HEK293 (cell line): ENCODE data around the gene CELF4.

Experiments used
- ZNF214 ChIP-seq: fragments of 450-650 bp; formaldehyde crosslinking; IDR thresholded peaks from 2 replicates; pipeline ENCODE4 v1.5.1; 2017; ENCODE audit warnings: missing biosample characterization, mild to moderate bottlenecking, missing genetic modification characterization, borderline replicate concordance
- TF ChIP-seq, protein P1 (sequence below): fragments of 450-650 bp; formaldehyde crosslinking; IDR thresholded peaks from 2 replicates; pipeline ENCODE4 v1.5.1; 2016; ENCODE audit warnings: missing biosample characterization, missing genetic modification characterization, low read depth
- TF ChIP-seq, protein P2 (sequence below): fragments of 450-650 bp; formaldehyde crosslinking; IDR thresholded peaks from 2 replicates; pipeline ENCODE4 v1.5.1; 2016; ENCODE audit warnings: missing biosample characterization, missing genetic modification characterization

DNA sequence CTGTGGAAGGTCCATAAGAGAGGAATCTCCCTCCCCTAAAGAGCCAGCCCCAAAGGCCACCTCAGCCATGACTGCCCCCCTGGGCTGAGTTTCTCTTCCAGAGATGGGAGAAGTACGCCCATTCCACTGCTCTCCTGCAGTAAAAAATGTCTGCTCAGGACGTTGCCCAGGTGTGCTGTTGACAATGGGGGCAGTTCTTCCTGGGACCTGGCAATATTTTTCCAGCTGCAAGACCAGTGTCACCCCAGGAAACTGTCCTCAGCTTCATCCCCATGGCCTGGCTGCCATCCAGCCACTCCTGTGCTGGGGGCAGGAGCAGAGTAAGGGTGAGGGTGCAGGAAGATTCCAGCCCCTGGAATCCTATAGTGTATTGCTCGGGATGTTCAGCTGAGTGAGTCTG lies 14.3 kb downstream of the CELF4 start:
- TF ChIP-seq, protein P1, sequence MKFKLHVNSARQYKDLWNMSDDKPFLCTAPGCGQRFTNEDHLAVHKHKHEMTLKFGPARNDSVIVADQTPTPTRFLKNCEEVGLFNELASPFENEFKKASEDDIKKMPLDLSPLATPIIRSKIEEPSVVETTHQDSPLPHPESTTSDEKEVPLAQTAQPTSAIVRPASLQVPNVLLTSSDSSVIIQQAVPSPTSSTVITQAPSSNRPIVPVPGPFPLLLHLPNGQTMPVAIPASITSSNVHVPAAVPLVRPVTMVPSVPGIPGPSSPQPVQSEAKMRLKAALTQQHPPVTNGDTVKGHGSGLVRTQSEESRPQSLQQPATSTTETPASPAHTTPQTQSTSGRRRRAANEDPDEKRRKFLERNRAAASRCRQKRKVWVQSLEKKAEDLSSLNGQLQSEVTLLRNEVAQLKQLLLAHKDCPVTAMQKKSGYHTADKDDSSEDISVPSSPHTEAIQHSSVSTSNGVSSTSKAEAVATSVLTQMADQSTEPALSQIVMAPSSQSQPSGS (tag by site-specific recombination) = no peak
- TF ChIP-seq ZNF214 (tag by site-specific recombination) = no peak
- TF ChIP-seq, protein P2, sequence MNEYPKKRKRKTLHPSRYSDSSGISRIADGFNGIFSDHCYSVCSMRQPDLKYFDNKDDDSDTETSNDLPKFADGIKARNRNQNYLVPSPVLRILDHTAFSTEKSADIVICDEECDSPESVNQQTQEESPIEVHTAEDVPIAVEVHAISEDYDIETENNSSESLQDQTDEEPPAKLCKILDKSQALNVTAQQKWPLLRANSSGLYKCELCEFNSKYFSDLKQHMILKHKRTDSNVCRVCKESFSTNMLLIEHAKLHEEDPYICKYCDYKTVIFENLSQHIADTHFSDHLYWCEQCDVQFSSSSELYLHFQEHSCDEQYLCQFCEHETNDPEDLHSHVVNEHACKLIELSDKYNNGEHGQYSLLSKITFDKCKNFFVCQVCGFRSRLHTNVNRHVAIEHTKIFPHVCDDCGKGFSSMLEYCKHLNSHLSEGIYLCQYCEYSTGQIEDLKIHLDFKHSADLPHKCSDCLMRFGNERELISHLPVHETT (tag by site-specific recombination) = no peak
